RWPE2 (cell line): Measurements from ENCODE around the gene POFUT2.

Experiments
- ATAC-seq: fragments of 200-7000 bp; cut with Tn5 transposase; 3 replicates; pipeline ENCODE4 v1.9.1; 2021; ENCODE audit warnings: low read depth
- DNase-seq: peaks from one replicate; pipeline ENCODE4 v3.0.0-alpha.2; 2020; ENCODE audit warnings: low spot score
- H3K27ac ChIP-seq: fragments of 450-650 bp; 2 replicates; pipeline ENCODE4 v1.5.1; 2017; ENCODE audit warnings: mild to moderate bottlenecking; ENCODE audit not compliant: poor library complexity, severe bottlenecking
- H3K27me3 ChIP-seq: fragments of 250-450 bp; sonication (Bioruptor Pico); 2 replicates; pipeline ENCODE4 v1.5.1; 2021; ENCODE audit warnings: mild to moderate bottlenecking, moderate library complexity; ENCODE audit not compliant: insufficient read depth, poor library complexity, severe bottlenecking
- H3K36me3 ChIP-seq: fragments of 250-450 bp; sonication (Bioruptor Pico); 2 replicates; pipeline ENCODE4 v1.5.1; 2020; ENCODE audit warnings: low read depth, mild to moderate bottlenecking, moderate library complexity
- H3K4me1 ChIP-seq: fragments of 250-450 bp; sonication (Bioruptor Pico); 2 replicates; pipeline ENCODE4 v1.5.1; 2021; ENCODE audit warnings: mild to moderate bottlenecking, moderate library complexity; ENCODE audit not compliant: insufficient read depth, poor library complexity, severe bottlenecking
- H3K4me3 ChIP-seq: fragments of 250-450 bp; sonication (Bioruptor Pico); 2 replicates; pipeline ENCODE4 v1.5.1; 2021; ENCODE audit warnings: mild to moderate bottlenecking, moderate library complexity; ENCODE audit not compliant: severe bottlenecking
- H3K9me3 ChIP-seq: fragments of 250-450 bp; sonication (Bioruptor Pico); 2 replicates; pipeline ENCODE4 v1.5.1; 2021; ENCODE audit warnings: mild to moderate bottlenecking, moderate library complexity; ENCODE audit not compliant: severe bottlenecking
- TF ChIP-seq, protein P1 (sequence below): fragments of 450-650 bp; IDR thresholded peaks from one replicate; pipeline ENCODE4 v1.5.1; 2017; ENCODE audit warnings: mild to moderate bottlenecking, moderate library complexity; ENCODE audit not compliant: poor library complexity, severe bottlenecking

Gene POFUT2

DNA sequence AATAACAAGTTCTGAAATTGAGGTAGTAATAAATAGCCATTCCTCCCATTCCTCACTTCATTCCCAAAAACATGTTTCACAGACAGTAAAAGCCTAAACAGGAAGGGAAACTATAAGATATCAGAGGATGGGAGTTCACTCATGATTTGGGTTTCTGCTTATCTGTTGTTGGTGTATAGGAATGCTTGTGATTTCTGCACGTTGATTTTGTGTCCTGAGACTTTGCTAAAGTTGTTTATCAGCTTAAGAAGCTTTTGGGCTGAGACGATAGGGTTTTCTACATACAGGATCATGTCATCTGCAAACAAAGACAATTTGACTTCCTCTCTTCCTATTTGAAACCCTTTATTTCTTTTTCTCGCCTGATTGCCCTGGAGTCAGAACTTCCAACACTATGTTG, 26.0 kb upstream of the POFUT2 start:
- H3K4me1 ChIP-seq: no peaks in the 10 kb centered on the region
- no peak for ATAC-seq
- no peaks in the 10 kb centered on the region for H3K36me3 ChIP-seq
- H3K9me3 ChIP-seq: no peaks in the 10 kb centered on the region
- DNase-seq: no peak
- no peaks in the 10 kb centered on the region for H3K27me3 ChIP-seq
- TF ChIP-seq, protein P1, sequence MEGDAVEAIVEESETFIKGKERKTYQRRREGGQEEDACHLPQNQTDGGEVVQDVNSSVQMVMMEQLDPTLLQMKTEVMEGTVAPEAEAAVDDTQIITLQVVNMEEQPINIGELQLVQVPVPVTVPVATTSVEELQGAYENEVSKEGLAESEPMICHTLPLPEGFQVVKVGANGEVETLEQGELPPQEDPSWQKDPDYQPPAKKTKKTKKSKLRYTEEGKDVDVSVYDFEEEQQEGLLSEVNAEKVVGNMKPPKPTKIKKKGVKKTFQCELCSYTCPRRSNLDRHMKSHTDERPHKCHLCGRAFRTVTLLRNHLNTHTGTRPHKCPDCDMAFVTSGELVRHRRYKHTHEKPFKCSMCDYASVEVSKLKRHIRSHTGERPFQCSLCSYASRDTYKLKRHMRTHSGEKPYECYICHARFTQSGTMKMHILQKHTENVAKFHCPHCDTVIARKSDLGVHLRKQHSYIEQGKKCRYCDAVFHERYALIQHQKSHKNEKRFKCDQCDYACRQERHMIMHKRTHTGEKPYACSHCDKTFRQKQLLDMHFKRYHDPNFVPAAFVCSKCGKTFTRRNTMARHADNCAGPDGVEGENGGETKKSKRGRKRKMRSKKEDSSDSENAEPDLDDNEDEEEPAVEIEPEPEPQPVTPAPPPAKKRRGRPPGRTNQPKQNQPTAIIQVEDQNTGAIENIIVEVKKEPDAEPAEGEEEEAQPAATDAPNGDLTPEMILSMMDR: no peak
- H3K27ac ChIP-seq: no peak overlapping the region
- no peak overlapping the region for H3K4me3 ChIP-seq

GRCh38 chr21:45313015-45313414, 25.3 kb upstream of the POFUT2 start:
- Histone ChIP-seq H3K27me3 (no peaks in the 10 kb centered on the region), H3K36me3 (no peaks in the 10 kb centered on the region), H3K4me3 (no peak overlapping the region), H3K4me1 (no peaks in the 10 kb centered on the region), H3K9me3 (no peaks in the 10 kb centered on the region), H3K27ac (no peak overlapping the region)
- no peak for ATAC-seq
- TF ChIP-seq, protein P1: no peak
- peak; percentile 21 for DNase-seq

- ATAC-seq: no peak
- no peak overlapping the region for H3K4me3 ChIP-seq
- H3K36me3 ChIP-seq: no peaks in the 10 kb centered on the region
- no peaks in the 10 kb centered on the region for H3K9me3 ChIP-seq
- TF ChIP-seq, protein P1: no peak
- DNase-seq: no peak
- no peak overlapping the region for H3K27ac ChIP-seq
- H3K4me1 ChIP-seq: no peaks in the 10 kb centered on the region
- H3K27me3 ChIP-seq: no peaks in the 10 kb centered on the region
Observed at GRCh38 chr21:45312296-45312695, 24.6 kb upstream of the POFUT2 start.

DNA sequence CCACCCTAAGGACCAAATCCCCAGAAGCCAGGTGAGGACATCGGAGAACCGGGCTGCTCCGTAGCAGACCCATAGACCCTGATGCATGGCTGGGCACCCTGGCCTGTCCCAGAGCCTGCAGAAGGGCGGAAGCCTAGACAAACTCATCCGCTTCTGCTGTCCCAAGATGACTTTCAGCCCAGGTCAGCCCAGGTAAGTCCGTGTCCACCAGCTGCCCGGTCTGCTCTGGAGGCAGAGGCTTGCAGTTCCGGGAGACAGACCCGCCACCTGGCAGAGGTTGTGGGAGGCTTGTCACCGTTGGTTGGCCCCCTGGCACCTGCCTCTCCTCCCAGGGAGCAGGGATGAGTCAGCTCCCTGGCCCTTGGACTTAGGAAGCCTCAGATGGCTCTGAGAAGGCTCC, 22.8 kb upstream of the POFUT2 start:
- no peak overlapping the region for H3K4me3 ChIP-seq
- peak; percentile 38 for DNase-seq
- no peaks in the 10 kb centered on the region for H3K36me3 ChIP-seq
- H3K9me3 ChIP-seq: no peaks in the 10 kb centered on the region
- no peak for ATAC-seq
- H3K27me3 ChIP-seq: no peaks in the 10 kb centered on the region
- TF ChIP-seq, protein P1: no peak
- H3K4me1 ChIP-seq: no peaks in the 10 kb centered on the region
- H3K27ac ChIP-seq: no peak overlapping the region

GRCh38 chr21:45309987-45310381, 22.3 kb upstream of the POFUT2 start:
- Histone ChIP-seq H3K36me3 (no peaks in the 10 kb centered on the region), H3K9me3 (no peaks in the 10 kb centered on the region), H3K4me1 (no peaks in the 10 kb centered on the region), H3K27ac (no peak overlapping the region), H3K4me3 (no peak overlapping the region), H3K27me3 (no peaks in the 10 kb centered on the region)
- ATAC-seq (no peak), DNase-seq (no peak)
- TF ChIP-seq, protein P1: no peak
